Fibroblast of mammary gland (primary cell): ENCODE results near the gene FAM234B.
A peak's percentile ranks its signal among the peaks of the same experiment; 100 is the strongest.

ENCODE experiments used
- DNase-seq: peaks from one replicate; pipeline ENCODE4 v3.0.0-alpha.2; 2010; ENCODE audit warnings: low read depth
- H3K4me3 ChIP-seq: 2 replicates; pipeline ENCODE4 v1.5.1; 2011; ENCODE audit warnings: low read depth, mild to moderate bottlenecking, low read length, moderate library complexity; ENCODE audit not compliant: control insufficient read depth
- TF ChIP-seq, protein P1 (sequence below): conservative IDR thresholded peaks from 2 replicates; pipeline ENCODE4 v1.5.1; 2011; ENCODE audit warnings: low read depth, low read length, inconsistent platforms; ENCODE audit not compliant: control insufficient read depth, insufficient read depth

Gene FAM234B

DNA sequence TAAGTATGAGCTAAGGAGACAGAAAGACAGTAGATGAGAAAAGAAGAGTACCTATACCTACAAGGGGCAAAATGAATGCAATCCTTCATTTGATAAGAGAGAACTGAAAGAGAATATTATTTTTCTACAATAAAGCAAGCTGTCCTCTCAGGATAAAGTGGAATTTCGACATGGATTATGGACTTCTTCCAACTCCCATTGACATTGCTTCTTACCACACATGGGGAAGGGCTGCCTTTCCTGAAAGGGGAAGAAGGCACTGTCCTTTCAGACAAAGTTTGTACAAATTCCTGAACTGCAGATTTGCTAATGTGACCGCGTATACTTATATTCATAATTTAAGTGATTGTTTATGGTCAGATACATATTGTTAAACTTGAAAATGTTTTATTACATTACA is 39.8 kb upstream of the FAM234B start:
- TF ChIP-seq, protein P1, sequence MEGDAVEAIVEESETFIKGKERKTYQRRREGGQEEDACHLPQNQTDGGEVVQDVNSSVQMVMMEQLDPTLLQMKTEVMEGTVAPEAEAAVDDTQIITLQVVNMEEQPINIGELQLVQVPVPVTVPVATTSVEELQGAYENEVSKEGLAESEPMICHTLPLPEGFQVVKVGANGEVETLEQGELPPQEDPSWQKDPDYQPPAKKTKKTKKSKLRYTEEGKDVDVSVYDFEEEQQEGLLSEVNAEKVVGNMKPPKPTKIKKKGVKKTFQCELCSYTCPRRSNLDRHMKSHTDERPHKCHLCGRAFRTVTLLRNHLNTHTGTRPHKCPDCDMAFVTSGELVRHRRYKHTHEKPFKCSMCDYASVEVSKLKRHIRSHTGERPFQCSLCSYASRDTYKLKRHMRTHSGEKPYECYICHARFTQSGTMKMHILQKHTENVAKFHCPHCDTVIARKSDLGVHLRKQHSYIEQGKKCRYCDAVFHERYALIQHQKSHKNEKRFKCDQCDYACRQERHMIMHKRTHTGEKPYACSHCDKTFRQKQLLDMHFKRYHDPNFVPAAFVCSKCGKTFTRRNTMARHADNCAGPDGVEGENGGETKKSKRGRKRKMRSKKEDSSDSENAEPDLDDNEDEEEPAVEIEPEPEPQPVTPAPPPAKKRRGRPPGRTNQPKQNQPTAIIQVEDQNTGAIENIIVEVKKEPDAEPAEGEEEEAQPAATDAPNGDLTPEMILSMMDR: no peak
- H3K4me3 ChIP-seq: no peak overlapping the region
- peak; percentile 51 for DNase-seq

DNA sequence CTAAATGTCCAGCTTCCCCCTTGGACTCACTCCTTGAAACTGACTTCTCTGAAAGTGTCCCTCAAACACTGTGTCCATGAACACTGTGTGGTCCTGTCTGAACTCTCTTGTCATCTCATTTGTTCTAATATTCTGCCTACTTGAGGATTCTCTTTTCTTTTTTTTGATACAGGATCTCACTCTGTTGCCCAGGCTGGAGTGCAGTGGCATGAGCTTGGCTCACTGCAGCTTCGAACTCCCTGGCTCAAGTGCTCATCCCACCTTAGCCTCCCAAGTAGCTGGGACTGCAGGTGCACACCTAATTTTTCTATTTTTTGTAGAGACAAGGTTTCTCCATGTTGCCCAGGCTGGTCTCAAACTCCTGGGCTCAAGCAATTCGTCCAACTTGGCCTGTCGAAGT is 39.2 kb upstream of the FAM234B start:
- no peak for DNase-seq
- TF ChIP-seq, protein P1: no peak
- H3K4me3 ChIP-seq: no peak overlapping the region

DNA sequence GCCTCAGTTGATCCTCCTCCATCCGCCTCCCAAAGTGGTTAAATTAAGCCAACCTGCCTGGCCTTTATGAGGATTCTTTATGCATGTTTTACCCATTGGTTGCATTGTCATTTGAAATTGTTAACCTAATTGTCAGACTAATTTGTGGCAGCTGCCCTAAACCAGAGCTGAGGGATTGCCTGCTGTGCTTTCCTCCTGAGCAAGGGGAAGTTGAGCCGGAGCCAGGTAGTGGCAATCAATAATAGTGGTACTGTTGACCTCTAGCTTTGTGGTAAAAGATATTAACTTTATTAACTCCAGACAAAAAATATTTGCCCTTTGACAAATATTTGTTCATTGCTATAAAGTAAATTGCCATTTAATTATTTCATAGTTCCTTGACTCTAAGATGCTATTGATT is 38.5 kb upstream of the FAM234B start:
- no peak overlapping the region for H3K4me3 ChIP-seq
- TF ChIP-seq, protein P1: no peak
- no peak for DNase-seq

DNA sequence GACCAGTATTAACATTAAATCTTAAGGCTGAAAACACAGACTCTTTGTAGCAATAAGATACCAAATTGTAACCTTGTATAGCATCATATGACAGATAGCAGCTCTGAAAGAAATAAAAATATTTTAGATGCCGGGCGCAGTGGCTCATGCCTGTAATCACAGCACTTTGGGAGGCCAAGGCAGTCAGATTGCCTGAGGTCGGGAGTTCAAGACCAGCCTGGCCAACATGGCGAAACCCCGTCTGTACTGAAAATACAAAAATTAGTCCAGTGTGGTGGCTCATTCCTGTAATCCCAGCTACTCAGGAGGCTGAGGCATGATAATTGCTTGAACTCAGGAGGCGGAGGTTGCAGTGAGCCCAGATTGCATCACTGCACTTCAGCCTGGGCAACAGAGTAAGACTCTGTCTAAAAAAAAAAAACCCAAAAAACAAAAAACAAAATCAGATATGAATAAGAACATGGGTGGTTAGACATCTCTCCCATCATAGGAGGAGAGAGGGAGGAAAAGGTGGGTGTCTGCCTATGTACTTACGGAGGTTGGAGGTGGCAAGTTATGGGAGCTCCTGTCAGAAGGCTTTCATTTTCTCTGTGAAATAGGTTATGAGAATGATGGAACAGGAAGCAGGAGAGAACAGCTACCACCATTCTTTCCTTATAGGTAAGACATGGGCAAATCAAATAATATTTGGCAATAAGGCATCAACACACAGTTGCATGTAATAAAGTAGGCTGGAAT is 36.5 kb upstream of the FAM234B start:
- H3K4me3 ChIP-seq: no peak overlapping the region
- TF ChIP-seq, protein P1: no peak
- no peak for DNase-seq

DNA sequence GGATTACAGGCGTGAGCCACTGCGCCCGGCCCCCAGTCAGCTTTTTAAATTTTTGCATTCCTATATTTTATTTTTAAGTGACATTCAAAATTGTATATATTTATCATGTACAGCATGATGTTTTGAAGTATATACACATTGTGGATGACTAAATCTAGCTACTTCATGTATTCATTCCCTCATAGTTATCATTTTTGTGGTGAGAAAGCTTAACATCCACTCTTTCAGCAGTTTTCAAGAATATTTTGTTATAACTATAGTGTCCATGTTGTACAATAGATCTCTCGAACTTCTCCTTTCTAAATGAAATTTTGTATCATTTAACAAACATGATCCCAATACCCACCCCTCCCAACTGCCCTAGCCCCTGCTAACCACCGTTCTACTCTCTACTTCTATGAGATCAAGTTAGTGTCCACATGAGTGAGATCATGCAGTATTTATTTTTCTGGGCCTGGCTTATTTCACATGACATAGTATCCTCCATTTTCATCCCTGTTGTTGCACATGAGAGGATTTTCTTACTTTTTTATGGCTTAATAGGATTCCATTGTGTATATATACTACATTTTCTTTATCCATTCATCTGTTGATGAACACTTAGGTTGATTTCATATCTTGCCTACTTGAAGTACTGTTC is 35.3 kb upstream of the FAM234B start:
- no peak for DNase-seq
- TF ChIP-seq, protein P1: no peak
- no peak overlapping the region for H3K4me3 ChIP-seq

DNA sequence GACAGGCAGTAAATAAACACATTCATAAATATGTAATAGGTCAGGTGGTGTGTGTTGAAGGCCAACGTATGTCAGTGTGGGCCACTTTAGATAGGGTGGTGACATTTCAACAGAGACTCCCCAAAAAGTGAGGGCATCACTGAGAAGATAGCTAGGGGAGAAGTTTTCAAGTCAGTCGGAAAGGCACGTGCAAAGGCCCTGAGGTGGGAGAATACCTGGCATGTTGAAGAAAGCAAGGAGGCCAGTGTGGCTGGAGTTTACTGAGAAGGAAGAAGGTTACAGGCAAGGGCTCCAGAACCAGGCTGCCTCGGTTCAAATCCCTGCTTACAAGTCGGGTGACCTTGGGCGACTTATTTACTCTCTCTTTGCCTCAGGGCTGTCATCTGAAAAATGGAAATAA is 33.1 kb upstream of the FAM234B start:
- TF ChIP-seq, protein P1: no peak
- H3K4me3 ChIP-seq: no peak overlapping the region
- no peak for DNase-seq
